Measurements from ENCODE around the gene CGB2.

CGB2 gene

DNA sequence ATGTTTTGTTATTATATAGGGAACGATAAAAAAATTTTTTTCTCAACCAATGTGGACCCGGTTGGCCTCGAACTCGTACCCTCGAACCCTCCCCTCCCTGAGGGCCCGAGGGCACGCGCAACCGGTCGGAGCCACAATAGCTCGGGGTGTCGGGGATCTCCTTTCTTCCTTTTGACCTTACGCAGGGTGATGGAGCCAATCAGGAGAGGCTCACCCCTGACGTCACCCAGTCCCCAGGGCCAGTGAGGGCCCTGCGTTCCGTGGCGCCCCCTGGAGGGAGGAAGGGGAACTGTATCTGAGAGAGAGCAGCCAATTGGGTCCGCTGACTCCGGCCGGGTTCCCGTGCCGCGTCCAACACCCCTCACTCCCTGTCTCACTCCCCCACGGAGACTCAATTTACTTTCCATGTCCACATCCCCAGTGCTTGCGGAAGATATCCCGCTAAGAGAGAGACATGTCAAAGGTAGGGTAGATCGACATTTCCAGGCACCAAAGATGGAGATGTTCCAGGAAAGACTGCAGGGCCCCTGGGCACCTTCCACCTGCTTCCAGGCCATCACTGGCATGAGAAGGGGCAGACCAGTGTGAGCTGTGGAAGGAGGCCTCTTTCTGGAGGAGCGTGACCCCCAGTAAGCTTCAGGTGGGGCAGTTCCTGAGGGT lies at the start of gene CGB2:
Gene CGB2, plus strand, starts transcription at position 249 of the 660 bp plus-strand sequence. Its CDS starts 206 bp downstream, at position 455.
- peak; percentile 65 for DNase-seq (ENCODE audit: low spot score)

DNA sequence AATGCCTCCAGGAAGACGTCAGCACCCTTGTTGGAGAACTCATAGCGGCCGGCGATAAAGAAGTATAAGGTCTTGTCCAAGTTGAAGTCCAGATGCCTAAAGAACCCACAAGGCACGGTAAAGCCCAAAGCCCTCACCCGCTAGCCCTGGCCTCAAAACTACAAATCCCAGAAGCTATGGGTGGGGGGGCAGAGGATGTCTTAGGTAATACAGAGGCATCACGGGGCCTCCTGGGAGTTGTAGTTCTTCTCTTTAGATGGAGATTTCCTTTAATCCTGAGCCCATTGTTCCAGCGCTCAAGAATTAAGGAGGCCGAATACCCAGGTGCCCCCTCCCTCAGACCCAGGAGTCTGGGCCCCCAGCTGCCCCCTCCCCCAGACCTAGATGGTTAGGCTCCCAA lies 49.4 kb upstream of the CGB2 start:
- DNase-seq (ENCODE audit: low spot score): no peak

DNA sequence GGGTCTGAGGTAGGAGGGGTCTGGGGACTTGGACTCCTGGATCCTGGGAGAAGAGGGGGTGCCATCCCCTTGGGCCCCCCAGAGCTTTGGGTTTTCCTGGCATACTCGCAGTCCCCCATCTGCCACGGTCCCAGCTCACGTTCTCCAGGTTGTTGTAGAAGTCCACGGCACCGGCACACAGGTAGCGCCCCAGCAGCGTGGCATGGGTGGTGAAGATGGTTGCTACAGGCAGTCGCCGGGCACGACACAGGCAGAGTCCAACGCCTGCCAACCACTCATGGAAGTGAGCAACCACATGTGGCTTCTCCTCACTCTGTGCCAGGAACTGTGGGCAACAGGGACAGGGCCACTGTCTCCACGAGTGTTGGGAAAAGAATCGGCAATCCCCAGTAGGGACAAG lies 46.0 kb upstream of the CGB2 start:
- DNase-seq (ENCODE audit: low spot score): no peak

DNA sequence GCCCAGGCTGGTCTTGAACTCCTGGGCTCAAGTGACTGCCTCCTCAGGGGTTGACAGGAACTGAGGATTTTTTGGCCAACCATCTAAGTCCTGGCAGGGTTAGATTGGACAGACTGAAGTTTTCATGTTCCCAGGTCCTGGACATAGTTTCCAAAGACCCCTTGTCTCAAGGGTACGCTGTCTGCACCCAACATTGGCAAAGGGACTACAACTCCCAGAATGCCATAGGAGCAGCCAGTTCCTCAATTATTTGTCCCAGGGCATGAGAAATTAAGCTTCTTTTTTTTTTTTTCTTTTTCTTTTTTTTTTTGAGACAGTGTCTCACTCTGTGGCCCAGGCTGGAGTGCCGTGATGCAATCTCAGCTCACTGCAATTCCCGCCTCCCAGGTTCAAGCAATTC lies 45.5 kb upstream of the CGB2 start:
- no peak for DNase-seq (ENCODE audit: low spot score)

DNA sequence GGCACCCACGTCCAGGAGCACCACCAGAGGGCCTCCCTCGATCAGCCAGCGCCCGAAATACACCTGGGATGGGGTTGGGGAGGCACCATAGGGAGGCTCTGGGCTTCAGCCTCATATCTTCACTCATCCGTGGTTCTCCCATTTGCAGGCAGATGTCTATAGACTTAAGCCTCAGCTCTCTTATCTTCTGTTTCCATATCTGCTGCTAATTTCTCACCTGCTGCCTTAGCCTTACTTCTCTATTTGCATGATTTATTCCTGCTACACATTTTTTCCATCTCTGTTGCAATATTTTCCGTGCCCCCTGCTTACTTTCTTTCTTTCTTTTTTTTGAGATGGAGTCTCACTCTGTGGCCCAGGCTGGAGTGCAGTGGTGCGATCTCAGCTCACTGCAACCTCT lies 44.4 kb upstream of the CGB2 start:
- DNase-seq (ENCODE audit: low spot score): no peak

DNA sequence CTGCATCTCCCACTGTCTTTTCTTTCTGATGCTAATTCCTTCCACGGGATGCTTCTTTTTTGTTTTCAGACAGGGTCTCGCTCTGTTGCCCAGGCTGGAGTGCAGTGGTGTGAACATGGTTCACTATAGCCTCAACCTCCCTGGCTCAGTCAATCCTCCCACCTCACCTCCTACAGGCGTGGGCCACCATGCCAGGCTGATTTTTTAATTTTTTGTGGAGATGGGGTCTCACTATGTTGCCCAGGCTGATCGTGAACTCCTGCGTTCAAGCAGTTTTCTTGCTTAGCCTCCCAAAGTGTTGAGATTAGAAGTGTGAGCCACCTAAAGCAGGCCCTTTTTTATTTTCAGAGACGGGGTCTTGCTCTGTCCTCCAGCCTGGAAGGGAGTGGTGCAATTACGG lies 43.4 kb upstream of the CGB2 start:
- DNase-seq (ENCODE audit: low spot score): no peak

DNA sequence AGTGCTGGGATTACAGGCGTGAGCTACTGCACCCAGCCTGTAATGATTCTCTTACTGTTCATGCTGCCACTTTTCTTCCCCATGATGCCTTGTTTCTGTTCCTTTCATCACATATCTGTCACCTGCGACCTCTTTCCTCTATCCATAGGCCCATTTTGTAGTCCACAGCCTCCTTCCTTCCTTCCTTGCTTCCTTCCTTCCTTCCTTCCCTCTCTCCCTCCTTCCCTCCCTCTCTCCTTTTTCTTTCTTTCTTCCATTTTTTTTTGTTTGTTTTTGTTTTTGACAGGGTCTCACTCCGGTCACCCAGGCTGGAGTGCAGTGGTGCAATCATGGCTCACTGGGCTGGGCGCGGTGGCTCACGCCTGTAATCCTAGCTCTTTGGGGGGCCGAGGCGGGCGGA lies 42.8 kb upstream of the CGB2 start:
- no peak for DNase-seq (ENCODE audit: low spot score)

DNA sequence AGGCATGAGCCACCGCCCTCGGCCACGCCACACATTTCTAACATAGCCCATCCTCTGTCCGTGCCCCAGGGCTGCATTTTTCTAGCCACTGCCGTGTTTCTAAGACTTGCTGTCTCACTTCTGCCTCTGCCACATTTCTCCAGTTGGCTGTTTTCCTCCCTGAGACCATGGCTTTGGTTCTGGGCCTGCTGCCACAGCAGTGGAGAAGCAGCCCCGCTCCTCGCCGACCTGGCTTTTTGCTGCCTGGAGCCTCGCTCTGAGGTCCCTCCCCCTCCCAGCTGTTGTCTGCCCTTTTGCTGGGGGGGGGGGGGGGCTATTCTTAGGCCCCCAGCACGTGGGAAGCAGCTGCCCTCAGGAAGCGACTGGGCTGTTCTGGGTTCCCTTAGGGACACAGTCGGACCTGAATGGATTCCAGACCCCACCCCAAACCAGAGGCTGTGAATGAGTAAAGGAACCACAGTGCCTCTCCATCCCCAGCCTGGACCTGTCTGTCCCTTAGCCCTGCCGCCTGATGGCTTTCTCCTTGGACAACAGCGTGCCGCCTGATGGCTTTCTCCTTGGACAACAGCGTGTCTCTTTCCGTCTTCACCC lies 41.9 kb upstream of the CGB2 start:
- no peak for DNase-seq (ENCODE audit: low spot score)

DNA sequence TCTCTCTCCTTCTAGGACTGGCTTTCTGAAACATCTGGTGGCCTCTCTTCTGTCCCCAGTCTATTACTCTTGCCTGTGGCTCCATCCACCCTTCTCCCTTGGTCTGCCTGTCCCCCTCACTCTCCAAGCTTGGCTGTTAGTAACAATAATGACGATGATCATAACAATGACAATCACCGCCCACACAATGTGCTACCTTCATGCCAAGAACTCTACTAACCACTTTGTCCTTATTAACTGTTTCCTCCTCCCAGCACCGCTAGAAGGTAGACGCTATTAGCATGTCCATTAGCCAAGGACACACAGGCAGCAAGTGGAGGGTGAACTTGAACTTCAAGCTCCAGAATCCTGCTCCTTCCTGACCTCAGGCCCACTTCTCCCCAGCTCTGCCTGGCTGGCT lies 41.3 kb upstream of the CGB2 start:
- no peak for DNase-seq (ENCODE audit: low spot score)

DNA sequence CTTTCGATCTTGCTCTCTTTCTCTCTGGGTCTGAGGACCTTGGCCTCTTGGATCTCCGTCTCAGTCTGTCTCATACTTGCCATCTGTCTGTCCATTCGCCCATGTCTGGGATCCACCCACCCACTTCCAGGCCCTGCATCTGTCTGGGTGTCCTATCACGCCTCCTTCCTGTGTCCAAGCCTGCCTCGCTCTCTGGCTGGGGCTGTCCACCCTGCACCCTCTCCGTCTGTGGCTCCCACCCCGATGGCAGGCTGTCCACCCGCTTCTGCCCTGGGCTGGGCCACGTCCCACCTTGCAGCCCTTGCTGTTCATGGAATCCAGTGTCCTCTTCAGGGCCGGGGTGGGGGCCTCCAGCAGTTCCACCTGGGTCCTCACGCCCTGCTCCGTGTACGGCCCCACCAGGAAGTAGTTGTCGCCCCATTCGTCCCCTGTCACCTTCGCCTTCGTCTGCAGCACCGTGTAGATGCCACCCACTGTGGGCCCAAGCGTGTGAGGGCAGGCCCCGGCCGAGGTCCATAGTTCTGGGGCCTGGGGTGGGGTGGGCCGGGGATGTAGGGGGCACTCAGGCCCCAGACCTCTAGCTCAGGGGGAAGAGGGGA lies 40.6 kb upstream of the CGB2 start:
- no peak for DNase-seq (ENCODE audit: low spot score)

DNA sequence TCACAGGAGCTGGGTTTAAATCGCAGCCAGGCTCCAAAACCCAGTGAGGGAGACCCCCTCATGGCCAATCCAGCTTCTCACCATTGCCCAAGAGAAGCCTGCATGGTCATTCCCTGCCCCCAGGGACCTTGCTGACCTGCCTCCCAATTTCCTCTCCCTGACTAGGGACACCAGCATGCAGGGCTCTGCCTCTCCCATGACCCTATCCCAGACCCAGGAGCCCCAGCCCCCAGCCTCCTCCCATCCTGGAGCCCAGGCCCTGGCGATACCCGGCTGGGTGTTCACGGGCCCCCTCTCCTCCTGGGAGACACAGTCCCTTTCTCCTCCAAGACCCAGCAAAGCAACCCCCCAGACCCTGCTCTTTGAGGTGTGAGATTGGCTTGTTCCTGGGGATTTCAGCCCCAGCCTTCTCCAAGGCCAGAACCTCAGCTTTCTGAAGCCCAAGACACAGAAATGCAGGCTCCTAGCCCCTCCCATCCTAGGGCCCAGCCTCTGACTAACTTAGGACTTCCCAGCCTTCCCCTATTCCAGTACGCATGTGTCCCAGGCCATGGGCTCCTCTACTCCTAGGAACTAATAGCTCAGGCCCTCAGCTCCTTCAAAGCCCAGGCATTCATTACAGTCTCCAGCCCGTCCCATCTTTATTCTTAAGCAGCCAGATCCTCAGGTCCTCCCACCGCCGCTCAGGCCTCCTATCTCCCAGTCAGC lies 39.7 kb upstream of the CGB2 start:
- DNase-seq (ENCODE audit: low spot score): peak; percentile 50

DNA sequence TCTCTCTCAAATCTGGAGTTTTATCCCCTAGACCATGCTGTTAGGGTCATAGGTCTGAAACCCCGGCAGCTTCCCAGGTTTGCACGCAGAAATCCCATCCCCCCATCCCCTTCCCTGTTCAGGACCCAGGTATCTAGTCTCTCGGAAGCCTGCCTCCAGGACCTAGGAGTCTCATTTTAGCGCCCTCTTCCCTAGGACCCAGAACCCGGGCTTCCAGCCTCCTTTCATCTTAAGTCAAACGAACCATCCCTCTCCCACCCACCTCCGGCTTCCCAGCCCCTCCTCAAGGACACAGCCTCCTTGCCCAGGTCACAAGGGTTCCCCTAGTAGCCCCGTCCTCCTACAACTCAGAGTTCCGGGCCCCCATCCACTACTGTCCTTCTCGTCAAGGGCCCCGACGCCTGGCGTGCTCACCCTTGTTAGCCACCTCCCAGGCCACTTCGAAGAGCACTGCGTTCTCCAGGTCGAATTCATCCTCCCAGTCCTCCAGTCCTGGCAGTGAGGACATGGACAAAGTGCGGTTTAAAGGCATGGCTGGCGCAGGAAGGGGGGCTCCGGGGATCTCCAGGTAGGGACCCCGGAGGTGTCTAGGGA lies 39.0 kb upstream of the CGB2 start:
- no peak for DNase-seq (ENCODE audit: low spot score)

DNA sequence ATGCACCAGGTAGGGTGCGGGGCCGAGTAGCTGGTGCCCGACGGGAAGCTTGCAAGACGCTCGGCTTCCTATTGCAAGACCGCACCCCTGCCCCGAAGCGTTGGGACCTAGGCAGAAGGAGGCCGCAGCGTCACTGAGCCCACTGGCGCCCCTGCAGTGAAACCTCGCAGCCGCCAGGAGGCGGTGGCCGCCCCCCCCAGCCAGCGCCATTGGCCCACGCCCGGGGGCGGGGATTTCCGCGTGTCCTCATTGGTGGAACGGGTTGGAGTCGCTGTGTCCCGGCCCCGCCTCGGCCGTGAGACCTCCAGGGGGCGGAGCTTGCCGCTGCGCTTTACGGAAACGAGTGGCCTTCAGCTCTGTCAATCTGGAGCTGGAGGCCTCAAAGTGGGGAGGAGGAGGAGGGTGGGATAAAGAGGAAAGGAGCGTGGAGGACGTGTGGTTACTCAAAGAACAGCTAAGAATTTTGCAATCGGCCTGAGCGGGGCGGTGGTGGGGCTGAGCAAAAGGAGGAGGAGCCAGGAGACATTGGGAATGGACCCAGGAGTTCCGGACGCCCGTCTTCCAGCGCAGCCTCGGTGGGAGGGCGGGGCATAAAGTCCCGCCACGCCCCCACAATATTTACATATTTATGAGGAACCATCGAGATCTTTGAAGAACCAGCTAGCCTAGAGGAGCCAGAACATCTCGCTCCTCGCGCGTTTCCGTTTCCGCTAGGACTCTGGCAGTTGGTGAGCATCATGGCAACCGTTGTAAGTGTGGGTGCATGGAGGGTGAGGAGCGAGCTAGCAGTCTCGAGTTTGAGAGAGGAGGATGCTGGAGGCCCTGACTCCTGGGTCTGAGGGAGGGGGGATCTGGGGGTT lies 38.3 kb upstream of the CGB2 start, which contains the start of the genes GYS1 and RUVBL2:
Gene GYS1, minus strand, starts transcription at position 135 of the 860 bp plus-strand sequence. CDS start 197 bp downstream, outside the sequence.
Gene RUVBL2, plus strand, starts transcription at position 713 of the 860 bp plus-strand sequence. Its CDS starts 25 bp downstream, at position 738.
- DNase-seq (ENCODE audit: low spot score): peak; percentile 100

DNA sequence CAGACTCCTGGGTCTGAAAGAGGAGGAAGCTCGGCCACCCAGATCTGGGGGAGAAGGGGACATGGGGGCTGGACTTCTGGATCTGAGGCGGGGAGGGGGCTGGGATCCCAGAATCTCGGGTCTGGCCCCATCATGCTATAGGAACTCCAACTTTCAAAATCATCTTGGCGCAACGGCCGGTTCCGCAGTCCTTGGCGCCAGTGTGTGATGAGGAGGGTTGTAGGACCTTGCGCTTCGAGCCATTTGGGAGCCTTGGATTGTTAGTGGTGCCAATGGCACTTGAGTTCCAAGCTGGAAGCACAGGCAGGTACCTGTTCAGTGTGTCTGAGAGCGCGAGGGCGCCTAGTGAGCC lies 37.7 kb upstream of the CGB2 start:
- no peak for DNase-seq (ENCODE audit: low spot score)

DNA sequence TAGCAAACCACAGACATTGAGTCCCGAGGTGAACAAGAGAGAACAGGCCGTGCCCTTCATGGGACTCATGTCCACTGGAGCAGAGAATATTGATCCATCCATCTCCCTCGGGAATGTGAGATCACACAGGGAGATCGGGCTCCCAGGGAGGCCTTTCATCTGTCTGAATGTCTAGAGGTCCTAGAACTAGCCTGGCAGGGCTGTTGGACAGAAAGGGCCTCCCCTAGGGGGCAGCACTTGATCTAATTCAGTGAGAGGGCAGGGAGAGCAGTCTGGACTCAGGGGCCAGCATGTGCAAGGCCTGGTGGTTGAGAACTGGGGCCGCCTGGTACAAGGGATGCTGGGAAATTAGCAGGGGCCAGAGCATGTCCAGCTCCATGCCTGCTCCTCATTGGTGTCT lies 33.7 kb upstream of the CGB2 start:
- DNase-seq (ENCODE audit: low spot score): peak; percentile 55

DNA sequence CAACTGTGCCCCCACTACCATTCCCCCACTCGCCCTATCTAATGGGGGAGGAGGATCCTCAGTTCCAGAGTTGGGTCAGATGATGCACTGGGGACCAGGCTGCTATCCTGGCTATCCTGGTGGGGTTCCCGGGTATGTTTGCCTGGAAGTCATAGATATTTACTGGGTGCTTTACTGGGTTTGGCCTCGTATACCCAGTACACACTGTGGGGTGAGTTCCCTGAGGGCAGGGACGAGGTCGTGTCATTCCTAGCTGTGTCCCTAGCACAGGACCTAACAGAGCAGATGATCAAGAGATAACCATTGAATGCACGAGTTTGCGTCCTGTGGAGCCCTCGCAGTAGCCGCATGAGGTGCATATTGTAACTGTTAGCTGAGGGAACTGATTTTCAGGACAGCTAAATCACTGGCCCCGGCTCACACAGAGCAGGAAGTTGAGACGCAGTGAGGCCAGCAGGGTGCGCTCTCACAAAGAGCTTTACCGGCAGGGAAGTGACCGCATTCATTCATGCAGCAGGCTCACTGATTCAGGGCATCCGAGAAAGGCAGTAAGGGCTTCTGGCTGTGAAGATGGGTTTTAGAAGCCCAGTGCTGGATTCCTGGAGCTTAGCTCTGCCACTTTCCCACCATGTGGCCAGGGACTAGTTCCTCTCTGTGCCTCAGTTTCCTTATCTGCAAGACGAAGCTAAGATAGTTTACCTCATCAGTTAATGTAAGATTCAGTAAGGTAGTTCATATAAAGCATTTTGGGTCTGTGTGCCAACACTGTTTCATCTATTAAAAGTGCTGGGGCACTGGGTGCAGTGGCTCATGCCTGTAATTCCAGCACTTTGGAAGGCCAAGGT lies 32.0 kb upstream of the CGB2 start:
- DNase-seq (ENCODE audit: low spot score): peak; percentile 65

DNA sequence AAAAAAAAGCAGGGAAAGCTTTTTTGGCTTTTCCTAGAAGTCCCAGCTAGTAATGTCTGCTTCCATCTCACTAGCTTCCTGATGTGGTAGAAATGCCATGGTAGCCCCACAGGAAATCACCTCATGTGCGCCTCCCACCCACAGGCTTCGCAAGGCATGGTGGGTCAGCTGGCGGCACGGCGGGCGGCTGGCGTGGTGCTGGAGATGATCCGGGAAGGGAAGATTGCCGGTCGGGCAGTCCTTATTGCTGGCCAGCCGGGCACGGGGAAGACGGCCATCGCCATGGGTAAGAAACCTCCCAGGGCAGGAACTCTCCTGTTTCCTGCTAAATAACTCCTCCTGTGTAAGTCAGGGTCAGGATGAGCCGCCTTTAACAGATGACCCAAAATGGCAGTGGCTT lies 27.6 kb upstream of the CGB2 start:
- no peak for DNase-seq (ENCODE audit: low spot score)

DNA sequence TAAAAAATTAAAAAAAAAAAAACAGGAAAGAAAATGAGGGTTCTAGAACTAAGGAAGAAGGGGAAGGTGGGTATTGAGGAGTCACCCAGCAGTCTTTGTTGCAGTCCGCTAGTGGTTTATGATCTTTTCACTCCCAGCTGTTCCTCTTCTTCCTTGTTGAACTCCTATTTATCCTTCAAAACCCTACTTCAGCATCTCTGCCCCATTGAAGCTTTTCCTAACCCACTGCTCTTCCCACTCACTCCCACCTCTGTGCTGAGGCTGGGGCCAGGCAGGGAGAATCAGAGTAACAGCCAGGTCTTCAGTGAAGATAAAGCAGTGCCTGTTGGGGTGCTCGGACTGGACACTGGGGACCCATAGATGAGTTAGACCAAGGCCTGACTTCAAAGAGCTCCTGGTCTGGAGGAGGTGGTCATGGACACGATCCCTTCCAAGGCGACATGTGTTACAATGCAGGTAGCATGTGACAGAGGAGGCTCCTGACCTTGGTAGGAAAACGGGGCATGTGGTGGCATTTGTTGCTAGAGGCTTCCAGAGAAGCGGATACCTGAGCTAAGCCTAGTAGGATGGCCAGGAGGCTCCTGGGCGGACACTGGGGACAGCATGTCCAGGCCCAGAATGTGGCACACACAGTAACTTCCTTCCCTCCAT lies 26.6 kb upstream of the CGB2 start:
- DNase-seq (ENCODE audit: low spot score): no peak

DNA sequence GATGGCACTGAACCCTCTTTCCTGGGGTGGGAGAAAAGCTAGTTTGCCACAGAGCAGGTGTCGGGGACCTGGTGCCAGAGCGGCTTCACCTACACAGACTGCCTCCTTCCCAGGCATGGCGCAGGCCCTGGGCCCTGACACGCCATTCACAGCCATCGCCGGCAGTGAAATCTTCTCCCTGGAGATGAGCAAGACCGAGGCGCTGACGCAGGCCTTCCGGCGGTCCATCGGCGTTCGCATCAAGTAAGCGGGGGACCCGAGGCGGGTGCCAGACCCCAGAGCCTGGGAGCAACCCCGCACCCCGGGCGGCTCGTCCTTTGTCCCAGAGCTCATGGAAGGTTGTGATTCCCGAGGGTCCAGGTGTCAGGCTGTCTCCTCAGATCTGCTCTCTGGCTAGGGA lies 24.8 kb upstream of the CGB2 start:
- DNase-seq (ENCODE audit: low spot score): no peak

DNA sequence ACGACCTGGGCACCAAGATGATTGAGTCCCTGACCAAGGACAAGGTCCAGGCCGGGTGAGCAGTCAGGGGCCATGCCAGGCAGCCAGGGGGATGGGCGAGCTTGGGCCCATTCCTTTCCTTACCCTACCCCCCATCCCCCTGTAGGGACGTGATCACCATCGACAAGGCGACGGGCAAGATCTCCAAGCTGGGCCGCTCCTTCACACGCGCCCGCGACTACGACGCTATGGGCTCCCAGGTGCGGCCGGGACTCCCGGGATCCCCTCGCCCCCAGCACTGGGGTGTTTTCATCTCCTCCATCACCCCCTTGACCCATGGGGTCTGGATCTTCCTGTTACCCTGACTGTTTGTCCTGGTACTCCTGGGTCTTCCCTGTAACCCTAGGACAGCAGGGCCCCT lies 21.9 kb upstream of the CGB2 start:
- no peak for DNase-seq (ENCODE audit: low spot score)

Data from SW480 (cell line).